ENCODE measurements around the gene CFAP99.

- TF ChIP-seq SIN3A (IDR thresholded peaks at IDR 0.05; ENCODE audit: borderline replicate concordance, insufficient read depth, low read length) (no peak), POLR2AphosphoS5 (IDR thresholded peaks at IDR 0.05; ENCODE audit: low read depth, low read length) (no peak), TAF1 (IDR thresholded peaks at IDR 0.05; ENCODE audit: borderline replicate concordance, insufficient read depth, low read length) (no peak)
These were observed 43.6 kb downstream of the CFAP99 start for GRCh38 chr4:2462218-2462991.
